ENCODE data around the gene SLC6A7. TPM values are rescaled to one million over a fixed set of nuclear protein-coding genes. Genes with fewer than 3 reads are reported as not detected.

The SLC6A7 gene
- total RNA-seq, 1 experiment from 2014 or later: 0.04 TPM

GRCh38 chr5:150239794-150240122 lies 49.9 kb downstream of the SLC6A7 start (continued):
- TF ChIP-seq FOXP4 (CRISPR knock-in tag; IDR thresholded peaks at IDR 0.05) (no peak), MLX (CRISPR knock-in tag; IDR thresholded peaks at IDR 0.05) (no peak)

GRCh38 chr5:150241298-150242160 lies 51.7 kb downstream of the SLC6A7 start:
- H3K27ac Mint-ChIP-seq: no peak overlapping the region
- ATAC-seq (peak; percentile 29; the same call in 1 of the 2 replicates), DNase-seq (ENCODE audit: low spot score) (no peak)
- TF ChIP-seq ZNF263 (CRISPR knock-in tag; IDR thresholded peaks at IDR 0.05; ENCODE audit: low read depth): no peak
- TF ChIP-seq SMAD4 (CRISPR knock-in tag; IDR thresholded peaks at IDR 0.05): no peak
- TF ChIP-seq E2F5 (CRISPR knock-in tag; IDR thresholded peaks at IDR 0.05): no peak
- no peak for TF ChIP-seq GABPB1 (CRISPR knock-in tag; IDR thresholded peaks at IDR 0.05)
- TF ChIP-seq ZNF532 (CRISPR knock-in tag; IDR thresholded peaks at IDR 0.05; ENCODE audit: borderline replicate concordance): no peak
- no peak for TF ChIP-seq ATF3 (CRISPR knock-in tag; conservative IDR thresholded peaks at IDR 0.05)
- no peak for TF ChIP-seq NR2C2 (CRISPR knock-in tag; IDR thresholded peaks at IDR 0.05)
- no peak for TF ChIP-seq NR1H2 (CRISPR knock-in tag; IDR thresholded peaks at IDR 0.05)
- TF ChIP-seq ZNF396 (CRISPR knock-in tag; IDR thresholded peaks at IDR 0.05; ENCODE audit: borderline replicate concordance): no peak
- TF ChIP-seq SOX15 (CRISPR knock-in tag; IDR thresholded peaks at IDR 0.05): no peak
- no peaks in the 10 kb centered on the region for H3K9me3 Mint-ChIP-seq
- no peaks in the 10 kb centered on the region for H3K4me1 Mint-ChIP-seq
- ChIA-PET CTCF (interaction anchor here (0.9 kb wide), 1 partner anchor 174 kb away, joined by 6 read pairs; no protein-coding TSS in a partner anchor), POLR2A (no interaction called here)
- no peaks in the 10 kb centered on the region for H3K36me3 Mint-ChIP-seq
- H3K4me3 Mint-ChIP-seq: no peak overlapping the region
- H3K27me3 Mint-ChIP-seq (ENCODE audit: low read depth): no peaks in the 10 kb centered on the region

- Mint-ChIP-seq H3K27ac (no peak overlapping the region), H3K36me3 (no peaks in the 10 kb centered on the region), H3K27me3 (ENCODE audit: low read depth) (no peaks in the 10 kb centered on the region), H3K4me1 (no peaks in the 10 kb centered on the region), H3K4me3 (no peak overlapping the region), H3K9me3 (no peaks in the 10 kb centered on the region)
- TF ChIP-seq NFE2L1 (CRISPR knock-in tag; IDR thresholded peaks at IDR 0.05) (no peak), ZNF423 (CRISPR knock-in tag; IDR thresholded peaks at IDR 0.05) (0 out of 2 replicates have a peak, but pooled peaks have one; percentile 15)
- POLR2A ChIA-PET: no interaction called here
- ATAC-seq (no peak; the same call in 1 of the 2 replicates), DNase-seq (ENCODE audit: low spot score) (no peak)
- CTCF ChIA-PET: interaction anchor here (0.9 kb wide), 1 partner anchor 174 kb away, joined by 6 read pairs; no protein-coding TSS in a partner anchor
Measured at GRCh38 chr5:150242251-150242894, 52.5 kb downstream of the SLC6A7 start.

Measured in WTC11 (cell line).